ENCODE data around the gene MYG1.

DNA sequence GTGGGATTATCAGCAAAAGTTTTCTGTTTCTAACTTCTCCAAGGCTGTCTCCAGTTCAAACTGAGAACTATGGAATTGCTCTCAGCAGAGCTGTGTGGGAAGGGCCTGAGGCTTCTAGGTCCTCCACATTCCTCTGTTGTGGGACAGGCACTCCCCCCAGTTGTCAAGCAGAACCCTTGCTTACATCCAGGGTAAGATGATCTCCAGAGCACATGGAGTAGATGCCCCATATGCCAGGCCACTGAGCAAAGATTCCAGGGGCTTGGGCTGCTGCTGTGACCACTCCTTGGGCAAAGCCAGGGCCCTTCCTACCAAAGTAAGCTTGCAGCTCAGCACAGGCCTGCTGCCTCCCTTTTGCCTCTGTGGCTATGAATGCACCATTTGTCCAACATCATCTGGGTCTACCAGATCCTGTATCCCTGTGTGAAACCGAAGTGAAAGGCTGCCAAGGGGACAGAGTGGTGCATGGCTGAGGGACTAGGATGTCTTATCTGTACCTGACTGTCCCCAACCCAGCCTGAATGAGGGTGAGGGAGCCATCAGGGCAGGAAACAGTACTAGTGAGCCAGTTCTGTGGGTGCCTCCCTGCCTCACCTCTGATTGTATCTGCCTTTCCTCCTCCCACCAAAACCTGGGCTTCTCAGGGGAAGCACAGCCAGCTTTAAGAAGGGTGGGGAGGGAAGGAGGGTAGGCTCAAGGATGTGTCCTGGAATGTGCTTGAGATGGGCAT, 44.5 kb upstream of the MYG1 start:
- TF ChIP-seq, protein P1, sequence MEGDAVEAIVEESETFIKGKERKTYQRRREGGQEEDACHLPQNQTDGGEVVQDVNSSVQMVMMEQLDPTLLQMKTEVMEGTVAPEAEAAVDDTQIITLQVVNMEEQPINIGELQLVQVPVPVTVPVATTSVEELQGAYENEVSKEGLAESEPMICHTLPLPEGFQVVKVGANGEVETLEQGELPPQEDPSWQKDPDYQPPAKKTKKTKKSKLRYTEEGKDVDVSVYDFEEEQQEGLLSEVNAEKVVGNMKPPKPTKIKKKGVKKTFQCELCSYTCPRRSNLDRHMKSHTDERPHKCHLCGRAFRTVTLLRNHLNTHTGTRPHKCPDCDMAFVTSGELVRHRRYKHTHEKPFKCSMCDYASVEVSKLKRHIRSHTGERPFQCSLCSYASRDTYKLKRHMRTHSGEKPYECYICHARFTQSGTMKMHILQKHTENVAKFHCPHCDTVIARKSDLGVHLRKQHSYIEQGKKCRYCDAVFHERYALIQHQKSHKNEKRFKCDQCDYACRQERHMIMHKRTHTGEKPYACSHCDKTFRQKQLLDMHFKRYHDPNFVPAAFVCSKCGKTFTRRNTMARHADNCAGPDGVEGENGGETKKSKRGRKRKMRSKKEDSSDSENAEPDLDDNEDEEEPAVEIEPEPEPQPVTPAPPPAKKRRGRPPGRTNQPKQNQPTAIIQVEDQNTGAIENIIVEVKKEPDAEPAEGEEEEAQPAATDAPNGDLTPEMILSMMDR (IDR thresholded peaks at IDR 0.05 in 2 of 3, conservative IDR thresholded peaks at IDR 0.05 in 1 of 3; ENCODE audit: borderline replicate concordance in 1 of 3, insufficient read depth in 1 of 3, low read depth in 2 of 3, low read length in 2 of 3), result no peak
- TF ChIP-seq ZNF274 (IDR thresholded peaks at IDR 0.05; ENCODE audit: low read depth, low read length) (no peak), POLR2AphosphoS5 (IDR thresholded peaks at IDR 0.05; ENCODE audit: low read depth, low read length) (no peak), POLR2A (IDR thresholded peaks at IDR 0.05; ENCODE audit: borderline replicate concordance, extremely low read depth, insufficient read depth, insufficient read length) (no peak)
- TF ChIP-seq, protein P2, sequence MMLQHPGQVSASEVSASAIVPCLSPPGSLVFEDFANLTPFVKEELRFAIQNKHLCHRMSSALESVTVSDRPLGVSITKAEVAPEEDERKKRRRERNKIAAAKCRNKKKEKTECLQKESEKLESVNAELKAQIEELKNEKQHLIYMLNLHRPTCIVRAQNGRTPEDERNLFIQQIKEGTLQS (IDR thresholded peaks at IDR 0.05), result no peak
